H9 (cell line): ENCODE results near the gene DMD. TPM values are rescaled to one million over a fixed set of nuclear protein-coding genes. Genes with fewer than 3 reads are reported as not detected.

Experiments
- DNase-seq: peaks from one replicate; pipeline ENCODE4 v3.0.0-alpha.2; 2017
- H2AFZ ChIP-seq: one replicate; pipeline ENCODE4 v1.6.1; 2013; ENCODE audit warnings: mild to moderate bottlenecking, low read length, control low read depth, moderate library complexity
- H2AK5ac ChIP-seq: 2 replicates; pipeline ENCODE4 v1.6.1; 2013; ENCODE audit warnings: low read length, control low read depth, mixed read lengths; ENCODE audit not compliant: insufficient read length
- H2BK120ac ChIP-seq: one replicate; pipeline ENCODE4 v1.6.1; 2013; ENCODE audit warnings: low read depth, mild to moderate bottlenecking, low read length, control low read depth, inconsistent platforms; ENCODE audit not compliant: poor library complexity, severe bottlenecking
- H2BK12ac ChIP-seq: 2 replicates; pipeline ENCODE4 v1.6.1; 2013; ENCODE audit warnings: low read length, control low read depth, mixed read lengths, low read depth; ENCODE audit not compliant: insufficient read length
- H2BK15ac ChIP-seq: 2 replicates; pipeline ENCODE4 v1.6.1; 2013; ENCODE audit warnings: low read depth, low read length, control low read depth
- H2BK20ac ChIP-seq: one replicate; pipeline ENCODE4 v1.6.1; 2013; ENCODE audit warnings: low read depth, mild to moderate bottlenecking, low read length, control low read depth, inconsistent platforms; ENCODE audit not compliant: poor library complexity, severe bottlenecking
- H2BK5ac ChIP-seq: 2 replicates; pipeline ENCODE4 v1.6.1; 2013; ENCODE audit warnings: low read length, control low read depth, mixed read lengths; ENCODE audit not compliant: insufficient read length
- H3K14ac ChIP-seq: 2 replicates; pipeline ENCODE4 v1.6.1; 2013; ENCODE audit warnings: low read length, control low read depth; ENCODE audit not compliant: insufficient read depth
- H3K18ac ChIP-seq: 2 replicates; pipeline ENCODE4 v1.6.1; 2013; ENCODE audit warnings: low read depth, mild to moderate bottlenecking, mixed read lengths, low read length, control low read depth; ENCODE audit not compliant: insufficient read length
- H3K23ac ChIP-seq: 2 replicates; pipeline ENCODE4 v1.6.1; 2013; ENCODE audit warnings: low read length, control low read depth, mixed read lengths, low read depth; ENCODE audit not compliant: insufficient read length
- H3K23me2 ChIP-seq: 2 replicates; pipeline ENCODE4 v1.6.1; 2013; ENCODE audit warnings: low read depth, mild to moderate bottlenecking, mixed read lengths, low read length, control low read depth; ENCODE audit not compliant: insufficient read length, poor library complexity, severe bottlenecking
- H3K27ac ChIP-seq: 2 replicates; pipeline ENCODE4 v1.5.1; 2013; ENCODE audit warnings: low read length, control low read depth, mixed read lengths, low read depth; ENCODE audit not compliant: insufficient read length
- H3K27me3 ChIP-seq: 2 replicates; pipeline ENCODE4 v1.6.1; 2013; ENCODE audit warnings: low read length, control low read depth, inconsistent platforms; ENCODE audit not compliant: insufficient read depth
- H3K4ac ChIP-seq: 2 replicates; pipeline ENCODE4 v1.6.1; 2013; ENCODE audit warnings: low read depth, mild to moderate bottlenecking, control low read depth, inconsistent platforms, low read length, moderate library complexity
- H3K4me1 ChIP-seq: 2 replicates; pipeline ENCODE4 v1.6.1; 2013; ENCODE audit warnings: low read length, control low read depth, inconsistent platforms; ENCODE audit not compliant: insufficient read depth
- H3K4me2 ChIP-seq: 2 replicates; pipeline ENCODE4 v1.6.1; 2013; ENCODE audit warnings: low read length, control low read depth, mixed read lengths; ENCODE audit not compliant: insufficient read length, insufficient read depth
- H3K56ac ChIP-seq: 2 replicates; pipeline ENCODE4 v1.6.1; 2013; ENCODE audit warnings: low read depth, mild to moderate bottlenecking, mixed read lengths, low read length, control low read depth; ENCODE audit not compliant: insufficient read length
- H3K79me1 ChIP-seq: 2 replicates; pipeline ENCODE4 v1.6.1; 2013; ENCODE audit warnings: low read depth, mild to moderate bottlenecking, moderate library complexity, low read length, control low read depth, inconsistent platforms; ENCODE audit not compliant: insufficient read depth, poor library complexity, severe bottlenecking
- H3K79me2 ChIP-seq: 2 replicates; pipeline ENCODE4 v1.6.1; 2013; ENCODE audit warnings: low read length, control low read depth, inconsistent platforms; ENCODE audit not compliant: insufficient read depth
- H3K9ac ChIP-seq: 2 replicates; pipeline ENCODE4 v1.6.1; 2013; ENCODE audit warnings: low read length, control low read depth, mixed read lengths; ENCODE audit not compliant: insufficient read length; ENCODE audit errors: extremely low read depth
- H3K9me3 ChIP-seq: one replicate; pipeline ENCODE4 v1.6.1; 2013; ENCODE audit warnings: low read depth, low read length, inconsistent platforms; ENCODE audit not compliant: control insufficient read depth
- H3T11ph ChIP-seq: one replicate; pipeline ENCODE4 v1.6.1; 2013; ENCODE audit warnings: mild to moderate bottlenecking, low read length, control low read depth, inconsistent platforms
- H4K20me1 ChIP-seq: one replicate; pipeline ENCODE4 v1.6.1; 2013; ENCODE audit not compliant: control insufficient read depth, insufficient read length, insufficient read depth
- H4K5ac ChIP-seq: 2 replicates; pipeline ENCODE4 v1.6.1; 2013; ENCODE audit warnings: low read depth, mild to moderate bottlenecking, mixed read lengths, low read length, control low read depth; ENCODE audit not compliant: insufficient read length
- H4K8ac ChIP-seq: replicated peaks from 2 replicates; pipeline ENCODE4 v1.6.1; 2013; ENCODE audit warnings: low read length, control low read depth, mixed read lengths, low read depth; ENCODE audit not compliant: insufficient read length
- H4K91ac ChIP-seq: 2 replicates; pipeline ENCODE4 v1.6.1; 2013; ENCODE audit warnings: low read depth, mild to moderate bottlenecking, moderate library complexity, mixed read lengths, low read length, control low read depth; ENCODE audit not compliant: insufficient read length
- H3K27ac Mint-ChIP-seq, 3 experiments: 2 replicates in 2 of 3; 3 replicates in 1 of 3; pipeline ENCODE4 v1.8.0; 2020 to 2021; ENCODE audit warnings: mixed read lengths in 3 of 3, mild to moderate bottlenecking in 1 of 3, moderate library complexity in 1 of 3
- H3K27me3 Mint-ChIP-seq: 2 replicates; pipeline ENCODE4 v1.8.0; 2021; ENCODE audit warnings: low read depth, mild to moderate bottlenecking, moderate library complexity, mixed read lengths
- H3K36me3 Mint-ChIP-seq, 3 experiments: 2 replicates in 2 of 3; 3 replicates in 1 of 3; pipeline ENCODE4 v1.8.0; 2020 to 2021; ENCODE audit warnings: low read depth in 3 of 3, mixed read lengths in 3 of 3; ENCODE audit not compliant: insufficient read depth in 1 of 3
- H3K4me1 Mint-ChIP-seq, 2 experiments: 2 replicates each; pipeline ENCODE4 v1.8.0; 2020; ENCODE audit warnings: mixed read lengths in 2 of 2
- H3K4me3 Mint-ChIP-seq, 2 experiments: 2 replicates in 1 of 2; 3 replicates in 1 of 2; pipeline ENCODE4 v1.8.0; 2020 to 2021; ENCODE audit warnings: mild to moderate bottlenecking in 2 of 2, mixed read lengths in 2 of 2, moderate library complexity in 1 of 2
- H3K9me3 Mint-ChIP-seq, 2 experiments: 2 replicates in 1 of 2; 3 replicates in 1 of 2; pipeline ENCODE4 v1.8.0; 2020; ENCODE audit warnings: mild to moderate bottlenecking in 2 of 2, mixed read lengths in 2 of 2, moderate library complexity in 1 of 2
- whole genome bisulfite sequencing: extraction: QIAGEN DNeasy Blood & Tissue Kit; methylation state at CpG from one replicate; pipeline ENCODE4 v1.1.7; 2013; ENCODE audit warnings: missing lambda C conversion rate, low lambda C conversion rate, mixed read lengths; ENCODE audit not compliant: insufficient read length; ENCODE audit errors: extremely low coverage; 5-methylcytosine and 5-hydroxymethylcytosine counted together
- total RNA-seq: library from RNA; stranded (reverse); gene quantifications from 2 replicates; pipeline ENCODE4 v1.2.1, GENCODE V29; 2021
- TF ChIP-seq, protein P1 (sequence below): fragments of 200-600 bp; sonication (generic); conservative IDR thresholded peaks from 3 replicates; pipeline ENCODE4 v1.8.0; 2021; ENCODE audit warnings: antibody characterized with exemption, mild to moderate bottlenecking

The DMD gene
- total RNA-seq, 1 experiment from 2014 or later: 3.8 TPM

DNA sequence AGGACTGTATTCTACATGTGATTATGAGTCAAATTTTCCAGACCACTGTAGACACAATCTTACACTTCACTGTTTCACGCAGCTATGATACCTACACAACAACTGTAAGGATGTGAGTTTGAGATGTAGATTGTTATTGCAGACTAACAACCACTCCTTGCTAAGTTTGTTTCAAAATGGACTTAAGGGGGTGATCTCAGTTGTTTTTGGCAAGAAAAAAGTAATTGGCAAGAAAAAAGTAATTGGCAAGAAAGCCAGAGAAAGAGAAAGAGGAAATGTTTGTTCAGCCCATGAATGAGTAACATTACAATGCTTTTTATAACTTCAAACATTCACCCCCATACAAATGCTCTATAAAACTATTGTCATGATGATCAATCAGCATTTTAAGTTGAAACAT is 466.4 kb downstream of the DMD start:
- Histone ChIP-seq H3K79me1 (no peaks in the 10 kb centered on the region), H4K8ac (no peak overlapping the region), H3K27me3 (no peaks in the 10 kb centered on the region), H4K91ac (no peak overlapping the region), H4K20me1 (no peaks in the 10 kb centered on the region), H3K56ac (no peak overlapping the region), H2BK20ac (no peak overlapping the region), H3K4me2 (no peak overlapping the region), H4K5ac (no peak overlapping the region), H2AK5ac (no peak overlapping the region), H3K79me2 (no peaks in the 10 kb centered on the region), H3K9me3 (no peaks in the 10 kb centered on the region), H3K23me2 (no peaks in the 10 kb centered on the region), H2BK5ac (no peak overlapping the region), H3K27ac (no peak overlapping the region), H2BK12ac (no peak overlapping the region), H3T11ph (no peak overlapping the region), H3K4me1 (no peaks in the 10 kb centered on the region), H3K9ac (no peak overlapping the region), H3K14ac (no peak overlapping the region), H2AFZ (no peak overlapping the region), H3K4ac (no peak overlapping the region), H3K23ac (no peak overlapping the region), H2BK120ac (no peak overlapping the region), H2BK15ac (no peak overlapping the region), H3K18ac (no peak overlapping the region)
- Mint-ChIP-seq H3K4me3 (no peak overlapping the region), H3K4me1 (no peaks in the 10 kb centered on the region), H3K9me3 (peaks cover 0 to 24% of the 10 kb centered on the region in 2 experiments; a peak in 2 of 5 replicates), H3K27me3 (no peaks in the 10 kb centered on the region), H3K27ac (no peak overlapping the region), H3K36me3 (no peaks in the 10 kb centered on the region; a peak in 1 of 7 replicates)
- TF ChIP-seq, protein P1, sequence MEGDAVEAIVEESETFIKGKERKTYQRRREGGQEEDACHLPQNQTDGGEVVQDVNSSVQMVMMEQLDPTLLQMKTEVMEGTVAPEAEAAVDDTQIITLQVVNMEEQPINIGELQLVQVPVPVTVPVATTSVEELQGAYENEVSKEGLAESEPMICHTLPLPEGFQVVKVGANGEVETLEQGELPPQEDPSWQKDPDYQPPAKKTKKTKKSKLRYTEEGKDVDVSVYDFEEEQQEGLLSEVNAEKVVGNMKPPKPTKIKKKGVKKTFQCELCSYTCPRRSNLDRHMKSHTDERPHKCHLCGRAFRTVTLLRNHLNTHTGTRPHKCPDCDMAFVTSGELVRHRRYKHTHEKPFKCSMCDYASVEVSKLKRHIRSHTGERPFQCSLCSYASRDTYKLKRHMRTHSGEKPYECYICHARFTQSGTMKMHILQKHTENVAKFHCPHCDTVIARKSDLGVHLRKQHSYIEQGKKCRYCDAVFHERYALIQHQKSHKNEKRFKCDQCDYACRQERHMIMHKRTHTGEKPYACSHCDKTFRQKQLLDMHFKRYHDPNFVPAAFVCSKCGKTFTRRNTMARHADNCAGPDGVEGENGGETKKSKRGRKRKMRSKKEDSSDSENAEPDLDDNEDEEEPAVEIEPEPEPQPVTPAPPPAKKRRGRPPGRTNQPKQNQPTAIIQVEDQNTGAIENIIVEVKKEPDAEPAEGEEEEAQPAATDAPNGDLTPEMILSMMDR: no peak
- no peak for DNase-seq
- WGBS: no CpG with 5 or more reads among the region's 1 CpG
